Bronchial epithelial cell (primary cell): ENCODE results near the gene ALDOC. TPM values are rescaled to one million over a fixed set of nuclear protein-coding genes. Genes with fewer than 3 reads are reported as not detected.
A peak's percentile ranks its signal among the peaks of the same experiment; 100 is the strongest.

ENCODE experiments used
- DNase-seq: peaks from one replicate; pipeline ENCODE4 v3.0.0-alpha.2; 2010; ENCODE audit warnings: low read depth
- FAIRE-seq: peaks from 2 replicates; lab custom pipeline; 2011; peaks lifted over from hg19 to GRCh38; lab: Jason Lieb, UNC
- H3K27me3 ChIP-seq: 2 replicates; pipeline ENCODE4 v1.5.1; 2011; ENCODE audit warnings: low read length; ENCODE audit not compliant: control insufficient read depth, insufficient read depth
- H3K36me3 ChIP-seq: 2 replicates; pipeline ENCODE4 v1.5.1; 2011; ENCODE audit warnings: low read length; ENCODE audit not compliant: control insufficient read depth, insufficient read depth
- H3K4me3 ChIP-seq: 2 replicates; pipeline ENCODE4 v1.5.1; 2011; ENCODE audit warnings: mild to moderate bottlenecking, low read depth, low read length, control low read depth
- CTCF ChIP-seq: IDR thresholded peaks from 2 replicates; pipeline ENCODE4 v1.5.1; 2011; ENCODE audit warnings: mild to moderate bottlenecking, moderate library complexity, low read length, control low read depth, inconsistent platforms; ENCODE audit not compliant: insufficient read depth, severe bottlenecking
- total RNA-seq: library from RNA; depleted of rRNA; stranded (reverse); fragments of >200 nt; gene quantifications from 2 replicates; pipeline ENCODE4 v1.2.1, GENCODE V29; 2014

Gene ALDOC
- total RNA-seq = 39.3 and 53.4 TPM in 2 replicates

DNA sequence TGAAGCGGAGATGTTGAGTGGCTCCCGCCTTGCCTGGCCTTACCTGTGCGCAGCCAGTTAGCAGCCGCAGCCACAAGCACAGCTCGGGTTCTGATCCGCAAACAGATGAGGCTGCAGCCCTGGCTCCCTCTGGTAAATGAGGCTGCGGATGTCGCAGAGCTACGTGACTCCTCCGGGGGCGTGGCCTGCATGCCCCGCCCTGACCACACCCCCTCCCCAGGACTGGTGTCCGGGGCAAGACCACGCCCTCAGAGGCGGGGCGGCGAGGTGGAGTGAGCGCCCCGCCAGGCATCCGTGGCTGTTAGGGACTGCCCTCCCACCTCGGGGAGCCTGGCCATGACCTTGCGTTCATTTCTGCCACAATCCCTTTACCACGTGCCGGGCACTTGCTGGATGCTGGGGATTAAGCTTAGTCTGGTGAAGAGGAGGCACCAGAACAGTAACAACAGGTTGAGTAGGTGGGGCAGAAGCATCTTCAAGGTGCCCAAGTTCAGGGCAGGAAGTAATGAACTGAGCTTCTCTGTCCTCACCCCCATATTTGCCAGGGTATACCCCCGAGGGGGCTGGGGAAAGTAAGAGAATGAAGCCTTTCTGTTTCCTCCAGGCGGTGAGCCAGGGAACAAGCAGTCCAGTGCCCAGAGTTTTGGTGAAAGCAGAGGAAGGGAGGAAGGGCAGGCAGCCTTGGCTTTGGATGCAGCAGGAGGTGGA lies at the start of gene ALDOC:
ALDOC (minus strand) TSS at position 138 of the 708 bp plus-strand sequence. CDS start 1,363 bp downstream, outside the sequence.
- peak within 1 kb of the TSS; percentile 33 for H3K4me3 ChIP-seq
- TF ChIP-seq CTCF = no peak
- no peak for FAIRE-seq

GRCh38 chr17:28624148-28624547 lies 47.5 kb upstream of the ALDOC start:
- H3K36me3 ChIP-seq = peaks cover 24% of the 10 kb centered on the region
- FAIRE-seq = no peak

More for the DNA sequence above, at the start of gene ALDOC:
- DNase-seq = peak; percentile 92
- Histone ChIP-seq H3K27me3 (no peaks in the 10 kb centered on the region), H3K36me3 (peaks cover 10% of the 10 kb centered on the region)

DNA sequence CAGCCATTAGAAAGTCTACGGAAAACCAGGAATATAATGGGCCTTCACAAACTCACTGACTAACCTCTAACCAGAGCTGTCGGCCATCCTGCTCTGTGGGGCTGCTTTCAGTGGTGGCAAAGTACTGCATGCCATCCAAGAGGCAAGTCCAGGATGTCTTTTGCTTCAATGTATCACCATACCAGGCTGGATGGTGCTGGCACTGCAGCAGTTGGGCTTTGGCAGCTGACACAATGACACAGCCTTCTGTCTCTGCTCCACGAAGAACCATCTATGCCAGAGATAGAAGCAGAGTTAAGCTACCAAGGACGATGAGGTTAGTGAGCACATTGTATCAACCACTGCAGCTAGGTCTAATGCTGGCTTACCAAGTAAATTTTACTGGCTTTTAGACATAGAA lies 47.0 kb upstream of the ALDOC start:
- no peak overlapping the region for H3K4me3 ChIP-seq
- no peak for DNase-seq
- FAIRE-seq = no peak
- no peak for TF ChIP-seq CTCF
- peaks cover 26% of the 10 kb centered on the region for H3K36me3 ChIP-seq
- H3K27me3 ChIP-seq = no peaks in the 10 kb centered on the region

More at GRCh38 chr17:28624148-28624547, 47.5 kb upstream of the ALDOC start:
- Histone ChIP-seq H3K27me3 (no peaks in the 10 kb centered on the region), H3K4me3 (no peak overlapping the region)
- no peak for DNase-seq
- TF ChIP-seq CTCF = no peak

GRCh38 chr17:28622186-28622585 lies 45.5 kb upstream of the ALDOC start:
- FAIRE-seq = no peak
- Histone ChIP-seq H3K27me3 (no peaks in the 10 kb centered on the region), H3K4me3 (no peak overlapping the region), H3K36me3 (peaks cover 24% of the 10 kb centered on the region)
- DNase-seq = no peak
- TF ChIP-seq CTCF = no peak

DNA sequence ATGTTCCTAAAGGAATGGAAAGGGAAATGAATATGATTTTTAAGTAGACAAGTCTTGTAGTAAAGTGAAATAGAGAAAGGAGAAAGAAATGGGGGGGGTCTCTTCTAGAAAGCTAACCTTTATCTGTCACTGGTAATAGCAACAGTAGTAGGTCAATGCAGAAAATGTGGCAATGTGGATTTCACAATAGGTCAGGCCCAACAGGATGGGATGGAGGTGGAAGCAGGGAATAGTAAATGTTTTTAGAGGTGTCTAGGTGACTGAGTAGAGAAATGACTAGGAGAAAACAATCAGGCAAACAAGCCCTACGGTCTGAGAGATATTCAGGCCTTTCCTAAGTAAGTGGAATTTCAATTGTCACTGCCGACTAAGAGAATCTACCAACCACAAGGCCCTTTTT lies 43.3 kb upstream of the ALDOC start:
- H3K36me3 ChIP-seq = peaks cover 34% of the 10 kb centered on the region
- H3K4me3 ChIP-seq = no peak overlapping the region
- no peak for DNase-seq
- FAIRE-seq = no peak
- no peak for TF ChIP-seq CTCF
- H3K27me3 ChIP-seq = no peaks in the 10 kb centered on the region
